BJ (cell line): ENCODE data around the gene ZBTB43. TPM values are rescaled to one million over a fixed set of nuclear protein-coding genes. Genes with fewer than 3 reads are reported as not detected.

Source experiments
- CTCF ChIA-PET: fragments of 350-600 bp; formaldehyde crosslinking; extraction: SDS; loops from one replicate; lab custom pipeline; 2021; ENCODE audit warnings: antibody characterized with exemption, inconsistent platforms; lab: Yijun Ruan, JAX
- POLR2A ChIA-PET: fragments of 300-600 bp; sonication (Branson Sonifier 250); formaldehyde crosslinking; extraction: SDS; loops from one replicate; lab custom pipeline; 2021; ENCODE audit warnings: antibody characterized with exemption; lab: Charles Lee
- DNase-seq: peaks from one replicate; pipeline ENCODE4 v3.0.0-alpha.2; 2011; ENCODE audit warnings: low read depth
- H3K27me3 ChIP-seq: 2 replicates; pipeline ENCODE4 v1.6.0; 2011; ENCODE audit warnings: low read length; ENCODE audit not compliant: control insufficient read depth, insufficient read depth
- H3K36me3 ChIP-seq: 2 replicates; pipeline ENCODE4 v1.5.1; 2011; ENCODE audit warnings: low read length; ENCODE audit not compliant: control insufficient read depth, insufficient read depth
- H3K4me3 ChIP-seq: 2 replicates; pipeline ENCODE4 v1.5.1; 2011; ENCODE audit warnings: low read depth, mild to moderate bottlenecking, control low read depth, low read length
- CTCF ChIP-seq: IDR thresholded peaks from 2 replicates; pipeline ENCODE4 v1.5.1; 2011; ENCODE audit warnings: low read depth, mild to moderate bottlenecking, control low read depth, inconsistent platforms, low read length, moderate library complexity; ENCODE audit not compliant: insufficient read depth
- polyA plus RNA-seq: library from polyadenylated mRNA; depleted of rRNA; stranded (reverse); fragments of >200 nt; gene quantifications from 2 replicates; pipeline ENCODE4 v1.2.3, GENCODE V29; 2011

Gene ZBTB43
- polyA plus RNA-seq, 1 experiment, result 4.6 TPM

DNA sequence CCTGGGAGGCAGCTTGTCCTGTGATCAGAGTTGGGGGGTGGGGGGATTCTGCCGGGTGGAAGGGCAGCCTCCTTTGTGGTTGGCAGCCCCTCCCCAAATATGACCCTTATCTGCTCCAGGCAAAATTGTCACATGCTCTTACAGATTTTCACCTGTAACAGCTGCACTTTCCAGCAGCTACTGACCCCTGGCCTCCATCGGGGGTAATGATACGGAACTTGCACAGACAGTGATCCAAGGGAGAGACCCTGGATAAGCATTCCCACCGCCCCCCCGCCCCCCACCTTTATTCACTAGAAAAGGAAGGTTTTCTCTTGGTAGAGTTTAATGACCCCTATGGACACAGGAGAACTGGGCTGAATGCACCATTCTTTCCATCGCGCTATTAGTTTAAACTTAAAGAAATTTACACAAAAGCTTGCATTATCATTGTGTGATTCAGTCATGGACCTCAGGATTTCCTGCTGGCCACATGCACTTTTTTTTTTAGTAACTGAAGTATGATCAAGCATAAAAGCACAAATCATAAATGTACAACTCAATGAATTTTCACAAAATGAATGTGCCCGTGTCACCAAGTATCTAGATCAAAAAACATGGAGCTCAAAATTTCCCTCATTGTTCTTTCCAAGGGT lies 44.9 kb downstream of the ZBTB43 start:
- POLR2A ChIA-PET, result no interaction called here
- CTCF ChIA-PET, result interaction anchor here (3.9 kb wide), 1 partner anchor 10 kb away, joined by 18 read pairs; the partner anchor contains the start of gene ZBTB34

DNA sequence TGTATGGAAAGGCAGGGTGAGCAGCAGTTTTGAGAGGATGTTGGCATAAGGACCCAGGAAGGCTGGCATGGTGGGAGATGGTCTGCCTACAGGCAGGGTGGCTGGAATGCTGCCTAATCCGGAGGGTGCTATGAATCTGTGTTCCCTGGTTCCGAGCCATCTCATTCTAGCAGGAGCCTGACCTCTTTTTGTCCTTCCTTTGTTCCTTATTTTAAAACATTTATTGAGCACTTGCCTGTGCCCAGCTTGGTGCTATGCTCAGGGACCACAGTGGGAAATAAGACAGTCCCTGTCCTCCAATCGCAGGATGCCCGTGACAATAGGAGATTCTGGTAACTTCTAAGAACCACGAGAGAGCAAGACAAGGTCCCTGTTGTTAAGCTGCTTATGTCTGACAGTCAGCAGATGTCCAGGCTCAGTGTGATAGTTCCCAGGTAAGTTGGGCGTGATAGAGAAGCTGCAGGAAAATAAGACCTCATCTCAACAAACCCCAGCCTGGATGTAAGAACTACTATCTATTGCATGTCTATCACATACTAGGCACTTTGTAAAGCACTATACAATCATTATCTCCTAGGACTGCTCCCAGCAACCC lies 46.5 kb downstream of the ZBTB43 start:
- Histone ChIP-seq H3K27me3 (peaks cover 16% of the 10 kb centered on the region), H3K36me3 (no peaks in the 10 kb centered on the region), H3K4me3 (no peak overlapping the region)
- CTCF ChIA-PET, result interaction anchor here (1.6 to 3.9 kb wide), 2 partner anchors 9 to 145 kb away, joined by 4 to 18 read pairs; partner anchors contain the start of gene ZBTB34
- no peak for TF ChIP-seq CTCF
- no peak for DNase-seq
- POLR2A ChIA-PET, result no interaction called here

More for the DNA sequence above, 44.9 kb downstream of the ZBTB43 start:
- no peaks in the 10 kb centered on the region for H3K36me3 ChIP-seq
- no peak for TF ChIP-seq CTCF
- no peak overlapping the region for H3K4me3 ChIP-seq
- DNase-seq, result no peak
- H3K27me3 ChIP-seq, result peaks cover 15% of the 10 kb centered on the region

DNA sequence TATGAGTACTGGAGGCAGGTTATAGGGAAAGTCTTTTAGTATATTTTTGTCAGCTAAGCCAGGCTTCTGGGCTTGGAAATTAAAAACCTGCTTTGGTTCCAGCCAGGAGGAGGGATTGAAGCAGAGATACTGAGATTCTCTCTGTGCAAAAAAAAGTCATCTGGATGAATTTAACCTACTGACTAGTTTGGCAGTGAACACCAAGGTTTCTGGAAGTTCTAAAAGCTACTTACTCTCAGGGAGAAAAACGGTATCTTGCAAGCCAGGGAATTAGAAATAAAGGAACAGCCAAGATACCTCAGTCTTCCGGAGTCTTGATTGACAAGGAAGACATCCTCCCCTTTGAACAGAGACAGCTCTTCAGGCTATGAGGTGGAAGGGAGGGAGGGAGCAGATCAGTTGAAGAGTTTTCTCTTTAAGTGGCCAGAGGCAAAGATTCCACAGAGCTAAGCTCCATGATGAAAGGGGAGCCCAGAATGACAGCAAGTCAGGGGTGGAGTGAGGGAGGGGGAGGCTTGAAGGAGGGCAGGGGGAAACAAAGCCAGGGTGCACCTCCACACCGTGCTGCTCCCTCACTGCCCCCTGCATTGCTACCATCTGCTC lies 47.3 kb downstream of the ZBTB43 start:
- no peak for DNase-seq
- Histone ChIP-seq H3K27me3 (peaks cover 21% of the 10 kb centered on the region), H3K36me3 (no peaks in the 10 kb centered on the region), H3K4me3 (no peak overlapping the region)
- ChIA-PET CTCF (interaction anchor here (1.6 to 3.9 kb wide), 2 partner anchors 8 to 146 kb away, joined by 4 to 18 read pairs; partner anchors contain the start of gene ZBTB34), POLR2A (no interaction called here)
- no peak for TF ChIP-seq CTCF

DNA sequence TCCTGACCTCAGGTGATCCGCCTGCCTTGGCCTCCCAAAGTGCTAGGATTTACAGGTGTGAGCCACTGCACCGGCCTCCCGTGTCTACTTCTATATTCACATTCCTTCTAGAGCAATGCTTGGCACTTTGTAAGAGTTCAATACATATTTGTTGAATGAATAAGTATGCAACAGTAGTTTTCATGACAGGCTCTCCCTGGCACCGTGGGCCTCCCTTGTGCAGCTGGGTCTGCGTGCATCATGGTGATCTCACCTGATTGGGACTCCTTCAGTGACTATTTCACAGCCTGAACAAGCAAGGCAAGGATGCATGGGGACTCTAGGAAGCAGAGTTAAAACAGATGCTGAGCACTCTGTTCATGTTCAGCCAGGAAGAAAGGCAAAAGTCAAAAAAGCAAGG lies 48.8 kb downstream of the ZBTB43 start:
- DNase-seq, result no peak
- Histone ChIP-seq H3K4me3 (no peak overlapping the region), H3K36me3 (no peaks in the 10 kb centered on the region), H3K27me3 (peaks cover 28% of the 10 kb centered on the region)
- ChIA-PET POLR2A (no interaction called here), CTCF (no interaction called here)
- no peak for TF ChIP-seq CTCF

DNA sequence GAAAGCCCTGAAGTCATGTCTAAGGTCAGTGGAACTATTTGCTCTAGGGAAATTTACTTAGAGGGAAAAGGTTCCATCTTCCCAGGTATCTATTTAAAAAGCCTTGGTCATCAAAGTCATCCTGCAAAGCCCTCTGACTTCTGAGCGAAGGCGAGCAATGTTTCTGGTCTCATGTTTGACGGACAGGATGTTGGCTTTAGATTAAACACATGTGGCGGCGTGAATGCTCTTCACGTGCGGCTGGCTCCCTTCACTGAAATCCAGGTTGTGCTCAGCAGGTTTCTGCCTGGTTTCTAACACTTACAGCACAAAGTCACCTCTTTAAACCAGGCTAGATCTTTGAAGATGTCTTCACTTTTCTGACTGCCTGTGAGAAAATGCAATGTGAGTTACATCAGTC lies 49.9 kb downstream of the ZBTB43 start:
- CTCF ChIA-PET, result interaction anchor here (1.1 kb wide), 1 partner anchor 11 kb away, joined by 5 read pairs; no protein-coding TSS in a partner anchor
- H3K4me3 ChIP-seq, result no peak overlapping the region
- H3K27me3 ChIP-seq, result peaks cover 28% of the 10 kb centered on the region
- no peak for DNase-seq
- POLR2A ChIA-PET, result no interaction called here
- no peak for TF ChIP-seq CTCF
- H3K36me3 ChIP-seq, result no peaks in the 10 kb centered on the region
